Measurements from ENCODE around the gene CDIPT.

The CDIPT gene

DNA sequence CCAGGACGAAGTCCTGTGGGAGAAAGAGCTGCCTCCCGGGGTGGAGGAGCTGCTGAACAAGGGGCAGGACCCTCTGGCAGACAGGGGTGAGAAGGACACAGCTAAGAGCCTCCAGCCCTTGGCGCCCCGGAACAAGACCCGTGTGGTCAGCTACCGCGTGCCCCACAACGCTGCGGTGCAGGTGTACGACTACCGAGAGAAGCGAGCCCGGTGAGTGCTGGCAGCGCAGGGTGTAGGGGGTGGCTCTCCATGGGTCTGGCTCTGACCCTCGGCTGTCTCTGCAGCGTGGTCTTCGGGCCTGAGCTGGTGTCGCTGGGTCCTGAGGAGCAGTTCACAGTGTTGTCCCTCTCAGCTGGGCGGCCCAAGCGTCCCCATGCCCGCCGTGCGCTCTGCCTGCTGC, 21.4 kb downstream of the CDIPT start:
- H2BK5ac ChIP-seq (ENCODE audit: low read depth, low read length, poor library complexity): no peak overlapping the region
- H3K36me3 ChIP-seq (ENCODE audit: control insufficient read depth in 1 of 2, insufficient read depth in 2 of 2, low read length in 2 of 2): peaks cover 0 to 4% of the 10 kb centered on the region in 2 experiments
- no peaks in the 10 kb centered on the region for H3K9me3 ChIP-seq (ENCODE audit: insufficient read depth, low read depth, low read length)
- no peak overlapping the region for H3K9ac ChIP-seq (ENCODE audit: low read length)
- no peak overlapping the region for H3K23ac ChIP-seq (ENCODE audit: low read length)
- H3K4me2 ChIP-seq (ENCODE audit: low read length): no peak overlapping the region
- no peak overlapping the region for H4K91ac ChIP-seq (ENCODE audit: low read depth, low read length)
- no peak overlapping the region for H2BK12ac ChIP-seq (ENCODE audit: low read length)
- no peak overlapping the region for H3K27ac ChIP-seq (ENCODE audit: low read depth, low read length)
- no peak for DNase-seq
- no peak overlapping the region for H3K14ac ChIP-seq (ENCODE audit: low read length)
- H2BK120ac ChIP-seq (ENCODE audit: insufficient read depth, low read length, poor library complexity): no peak overlapping the region
- no peaks in the 10 kb centered on the region for H3K79me2 ChIP-seq (ENCODE audit: control insufficient read depth, insufficient read depth, low read length, poor library complexity)
- H3K4me3 ChIP-seq (ENCODE audit: low read depth, low read length): no peak overlapping the region
- no peak overlapping the region for H2AK5ac ChIP-seq (ENCODE audit: low read length)
- no CpG with 5 or more reads among the region's 23 CpGs for WGBS (ENCODE audit: extremely low coverage, insufficient coverage, insufficient read length)
- no peaks in the 10 kb centered on the region for H3K27me3 ChIP-seq (ENCODE audit: insufficient read depth, low read length)
- H3K4me1 ChIP-seq (ENCODE audit: control insufficient read depth in 1 of 2, insufficient read depth in 2 of 2, low read length in 2 of 2): peaks cover 2 to 3% of the 10 kb centered on the region in 2 experiments
- H3K4ac ChIP-seq (ENCODE audit: low read depth, low read length): no peak overlapping the region
- H3K79me1 ChIP-seq (ENCODE audit: low read length): no peaks in the 10 kb centered on the region
- no peak overlapping the region for H3K18ac ChIP-seq (ENCODE audit: low read length)
- H2AFZ ChIP-seq (ENCODE audit: insufficient read depth, low read length, poor library complexity): no peak overlapping the region
- H4K12ac ChIP-seq (ENCODE audit: low read depth, low read length): no peak overlapping the region
- H4K8ac ChIP-seq (ENCODE audit: low read depth, low read length): no peak overlapping the region

DNA sequence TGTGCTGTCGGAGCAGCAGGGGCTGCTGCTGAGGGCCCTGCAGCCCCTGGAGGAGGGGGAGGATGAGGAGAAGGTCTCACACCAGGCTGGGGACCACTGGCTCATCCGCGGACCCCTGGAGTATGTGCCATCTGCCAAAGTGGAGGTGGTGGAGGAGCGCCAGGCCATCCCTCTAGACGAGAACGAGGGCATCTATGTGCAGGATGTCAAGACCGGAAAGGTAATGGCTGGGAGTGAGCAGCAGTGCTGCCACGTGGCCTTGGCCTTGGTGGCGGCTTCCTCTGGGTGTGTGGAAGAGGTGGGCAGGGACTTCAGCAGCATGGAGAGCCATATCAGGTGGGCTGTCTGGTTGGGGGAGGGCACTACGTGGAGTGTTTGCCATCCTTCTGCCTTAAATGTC, 22.8 kb downstream of the CDIPT start:
- no peak overlapping the region for H4K12ac ChIP-seq (ENCODE audit: low read depth, low read length)
- H3K4me1 ChIP-seq (ENCODE audit: control insufficient read depth in 1 of 2, insufficient read depth in 2 of 2, low read length in 2 of 2): peaks cover 0 to 2% of the 10 kb centered on the region in 2 experiments
- no peaks in the 10 kb centered on the region for H3K79me1 ChIP-seq (ENCODE audit: low read length)
- H2BK120ac ChIP-seq (ENCODE audit: insufficient read depth, low read length, poor library complexity): no peak overlapping the region
- H4K8ac ChIP-seq (ENCODE audit: low read depth, low read length): no peak overlapping the region
- no peak overlapping the region for H3K4me3 ChIP-seq (ENCODE audit: low read depth, low read length)
- no peak overlapping the region for H2AFZ ChIP-seq (ENCODE audit: insufficient read depth, low read length, poor library complexity)
- no CpG with 5 or more reads among the region's 10 CpGs for WGBS (ENCODE audit: extremely low coverage, insufficient coverage, insufficient read length)
- no peak overlapping the region for H2BK12ac ChIP-seq (ENCODE audit: low read length)
- no peaks in the 10 kb centered on the region for H3K27me3 ChIP-seq (ENCODE audit: insufficient read depth, low read length)
- H3K23ac ChIP-seq (ENCODE audit: low read length): no peak overlapping the region
- peaks cover 0 to 4% of the 10 kb centered on the region in 2 experiments for H3K36me3 ChIP-seq (ENCODE audit: control insufficient read depth in 1 of 2, insufficient read depth in 2 of 2, low read length in 2 of 2)
- H3K9ac ChIP-seq (ENCODE audit: low read length): no peak overlapping the region
- no peak for DNase-seq
- no peak overlapping the region for H2AK5ac ChIP-seq (ENCODE audit: low read length)
- no peak overlapping the region for H3K14ac ChIP-seq (ENCODE audit: low read length)
- no peak overlapping the region for H3K27ac ChIP-seq (ENCODE audit: low read depth, low read length)
- H3K79me2 ChIP-seq (ENCODE audit: control insufficient read depth, insufficient read depth, low read length, poor library complexity): no peaks in the 10 kb centered on the region
- H2BK5ac ChIP-seq (ENCODE audit: low read depth, low read length, poor library complexity): no peak overlapping the region
- no peak overlapping the region for H3K4ac ChIP-seq (ENCODE audit: low read depth, low read length)
- H3K9me3 ChIP-seq (ENCODE audit: insufficient read depth, low read depth, low read length): no peaks in the 10 kb centered on the region
- H3K18ac ChIP-seq (ENCODE audit: low read length): no peak overlapping the region
- no peak overlapping the region for H3K4me2 ChIP-seq (ENCODE audit: low read length)
- H4K91ac ChIP-seq (ENCODE audit: low read depth, low read length): no peak overlapping the region

DNA sequence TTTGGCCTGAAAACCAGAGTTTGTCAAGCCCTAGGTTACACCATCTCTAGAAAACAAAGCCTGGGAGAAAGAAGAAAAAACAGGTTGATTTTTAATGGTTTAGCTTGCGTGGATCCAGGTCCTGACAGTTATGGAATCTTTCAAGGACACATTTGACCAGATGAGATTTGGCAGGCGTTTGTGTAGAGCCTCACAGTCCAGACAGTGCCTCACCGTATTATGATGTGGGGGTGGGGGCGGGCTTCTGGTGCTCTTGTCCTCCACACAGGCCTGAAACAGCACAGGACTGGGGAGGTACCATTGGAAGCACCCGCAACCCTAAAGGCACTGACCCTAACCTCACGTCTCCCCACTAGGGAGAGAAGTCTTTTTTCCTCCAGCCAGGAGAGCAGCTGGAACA, 23.2 kb downstream of the CDIPT start:
- no peaks in the 10 kb centered on the region for H3K79me2 ChIP-seq (ENCODE audit: control insufficient read depth, insufficient read depth, low read length, poor library complexity)
- no peak overlapping the region for H3K18ac ChIP-seq (ENCODE audit: low read length)
- no peaks in the 10 kb centered on the region for H3K79me1 ChIP-seq (ENCODE audit: low read length)
- H3K36me3 ChIP-seq (ENCODE audit: control insufficient read depth in 1 of 2, insufficient read depth in 2 of 2, low read length in 2 of 2): peaks cover 0 to 4% of the 10 kb centered on the region in 2 experiments
- no peak for DNase-seq
- no peak overlapping the region for H4K12ac ChIP-seq (ENCODE audit: low read depth, low read length)
- H3K4ac ChIP-seq (ENCODE audit: low read depth, low read length): no peak overlapping the region
- H2BK12ac ChIP-seq (ENCODE audit: low read length): no peak overlapping the region
- no peak overlapping the region for H3K9ac ChIP-seq (ENCODE audit: low read length)
- no peaks in the 10 kb centered on the region for H3K27me3 ChIP-seq (ENCODE audit: insufficient read depth, low read length)
- no peak overlapping the region for H2BK5ac ChIP-seq (ENCODE audit: low read depth, low read length, poor library complexity)
- no peak overlapping the region for H3K4me2 ChIP-seq (ENCODE audit: low read length)
- no peak overlapping the region for H3K27ac ChIP-seq (ENCODE audit: low read depth, low read length)
- no peak overlapping the region for H3K23ac ChIP-seq (ENCODE audit: low read length)
- no peak overlapping the region for H2AFZ ChIP-seq (ENCODE audit: insufficient read depth, low read length, poor library complexity)
- no peaks in the 10 kb centered on the region for H3K9me3 ChIP-seq (ENCODE audit: insufficient read depth, low read depth, low read length)
- no peak overlapping the region for H2BK120ac ChIP-seq (ENCODE audit: insufficient read depth, low read length, poor library complexity)
- H4K91ac ChIP-seq (ENCODE audit: low read depth, low read length): no peak overlapping the region
- H4K8ac ChIP-seq (ENCODE audit: low read depth, low read length): no peak overlapping the region
- H3K4me3 ChIP-seq (ENCODE audit: low read depth, low read length): no peak overlapping the region
- peaks cover 0 to 2% of the 10 kb centered on the region in 2 experiments for H3K4me1 ChIP-seq (ENCODE audit: control insufficient read depth in 1 of 2, insufficient read depth in 2 of 2, low read length in 2 of 2)
- no peak overlapping the region for H3K14ac ChIP-seq (ENCODE audit: low read length)
- no CpG with 5 or more reads among the region's 6 CpGs for WGBS (ENCODE audit: extremely low coverage, insufficient coverage, insufficient read length)
- H2AK5ac ChIP-seq (ENCODE audit: low read length): no peak overlapping the region

DNA sequence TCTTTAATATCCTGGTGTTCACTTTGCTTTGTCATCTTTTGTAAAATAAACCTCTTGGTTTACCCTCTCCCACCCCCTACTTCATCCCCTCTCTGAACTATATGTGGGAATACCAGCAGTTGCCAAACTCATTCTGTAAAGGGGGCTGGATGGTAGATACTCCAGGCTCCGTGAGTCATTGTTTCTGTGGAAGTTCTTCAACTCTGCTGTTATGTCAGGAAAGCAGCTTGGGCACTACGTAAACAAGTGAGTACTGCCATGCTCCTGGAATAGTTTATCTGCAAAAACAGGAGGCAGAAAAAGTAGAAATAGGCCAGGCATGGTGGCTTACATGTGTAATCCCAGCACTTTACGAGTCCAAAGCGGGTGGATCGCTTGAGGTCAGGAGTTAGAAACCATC, 25.2 kb downstream of the CDIPT start:
- Histone ChIP-seq H2BK120ac (ENCODE audit: insufficient read depth, low read length, poor library complexity) (no peak overlapping the region), H3K27me3 (ENCODE audit: insufficient read depth, low read length) (no peaks in the 10 kb centered on the region), H2AK5ac (ENCODE audit: low read length) (no peak overlapping the region), H3K4ac (ENCODE audit: low read depth, low read length) (no peak overlapping the region), H3K23ac (ENCODE audit: low read length) (no peak overlapping the region), H3K9me3 (ENCODE audit: insufficient read depth, low read depth, low read length) (no peaks in the 10 kb centered on the region), H3K14ac (ENCODE audit: low read length) (no peak overlapping the region), H3K79me2 (ENCODE audit: control insufficient read depth, insufficient read depth, low read length, poor library complexity) (no peaks in the 10 kb centered on the region), H3K9ac (ENCODE audit: low read length) (no peak overlapping the region), H3K79me1 (ENCODE audit: low read length) (no peaks in the 10 kb centered on the region), H3K27ac (ENCODE audit: low read depth, low read length) (no peak overlapping the region), H3K36me3 (ENCODE audit: control insufficient read depth in 1 of 2, insufficient read depth in 2 of 2, low read length in 2 of 2) (peaks cover 0 to 4% of the 10 kb centered on the region in 2 experiments), H2BK12ac (ENCODE audit: low read length) (no peak overlapping the region), H3K4me1 (ENCODE audit: control insufficient read depth in 1 of 2, insufficient read depth in 2 of 2, low read length in 2 of 2) (no peaks in the 10 kb centered on the region), H2AFZ (ENCODE audit: insufficient read depth, low read length, poor library complexity) (no peak overlapping the region), H3K4me2 (ENCODE audit: low read length) (no peak overlapping the region), H4K8ac (ENCODE audit: low read depth, low read length) (no peak overlapping the region), H2BK5ac (ENCODE audit: low read depth, low read length, poor library complexity) (no peak overlapping the region), H4K91ac (ENCODE audit: low read depth, low read length) (no peak overlapping the region), H3K4me3 (ENCODE audit: low read depth, low read length) (no peak overlapping the region), H3K18ac (ENCODE audit: low read length) (no peak overlapping the region), H4K12ac (ENCODE audit: low read depth, low read length) (no peak overlapping the region)
- no peak for DNase-seq
- no CpG with 5 or more reads among the region's 5 CpGs for WGBS (ENCODE audit: extremely low coverage, insufficient coverage, insufficient read length)

All from trophoblast cell (in vitro differentiated cells and primary cell).